Astrocyte of the cerebellum (primary cell): ENCODE results near the gene PXMP2.

ENCODE experiments used
- DNase-seq: peaks from one replicate; pipeline ENCODE4 v3.0.0-alpha.2; 2011; ENCODE audit warnings: low read depth
- H3K4me3 ChIP-seq: 2 replicates; pipeline ENCODE4 v1.5.1; 2011; ENCODE audit warnings: mild to moderate bottlenecking, low read depth, low read length, moderate library complexity
- CTCF ChIP-seq: IDR thresholded peaks from 2 replicates; pipeline ENCODE4 v1.5.1; 2012; ENCODE audit warnings: low read length, low read depth, moderate library complexity, mild to moderate bottlenecking; ENCODE audit errors: missing control alignments
- in situ Hi-C: cut with HindIII; loops from 2 replicates; pipeline ENCODE4 v1.10.0; 2017; ENCODE audit warnings: low sequenced_read_pairs

PXMP2 gene

GRCh38 chr12:132735496-132735895 lies 48.1 kb downstream of the PXMP2 start:
- H3K4me3 ChIP-seq = no peak overlapping the region
- TF ChIP-seq CTCF = no peak
- in situ Hi-C loops = loop anchor here (5.0 kb wide), 1 partner anchor 77 kb away; no protein-coding TSS in a partner anchor
- no peak for DNase-seq

- H3K4me3 ChIP-seq = no peak overlapping the region
- DNase-seq = no peak
- in situ Hi-C loops = loop anchor here (5.0 kb wide), 1 partner anchor 76 kb away; no protein-coding TSS in a partner anchor
- no peak for TF ChIP-seq CTCF
Measured at GRCh38 chr12:132736378-132736777, 49.0 kb downstream of the PXMP2 start.

- in situ Hi-C loops = loop anchor here (5.0 kb wide), 1 partner anchor 75 kb away; no protein-coding TSS in a partner anchor
- DNase-seq = no peak
- TF ChIP-seq CTCF = no peak
- no peak overlapping the region for H3K4me3 ChIP-seq
Measured at GRCh38 chr12:132736913-132737312, 49.5 kb downstream of the PXMP2 start.

GRCh38 chr12:132739600-132740312 lies 52.4 kb downstream of the PXMP2 start:
- in situ Hi-C loops = loop anchor here (5.0 kb wide), 1 partner anchor 73 kb away; no protein-coding TSS in a partner anchor
- no peak overlapping the region for H3K4me3 ChIP-seq
- no peak for TF ChIP-seq CTCF
- no peak for DNase-seq

- H3K4me3 ChIP-seq = no peak overlapping the region
- no peak for DNase-seq
- TF ChIP-seq CTCF = no peak
- in situ Hi-C loops = no loop called here
Measured at GRCh38 chr12:132740313-132740646, 52.9 kb downstream of the PXMP2 start.

- no peak for DNase-seq
- H3K4me3 ChIP-seq = no peak overlapping the region
- in situ Hi-C loops = no loop called here
- no peak for TF ChIP-seq CTCF
Measured at GRCh38 chr12:132740652-132741051, 53.3 kb downstream of the PXMP2 start.
